ENCODE measurements around the gene CCDC12. TPM values are rescaled to one million over a fixed set of nuclear protein-coding genes. Genes with fewer than 3 reads are reported as not detected.

Gene CCDC12
- total and polyA plus RNA-seq, 8 donors = 34.7 to 57.9 (median 46.1) TPM

DNA sequence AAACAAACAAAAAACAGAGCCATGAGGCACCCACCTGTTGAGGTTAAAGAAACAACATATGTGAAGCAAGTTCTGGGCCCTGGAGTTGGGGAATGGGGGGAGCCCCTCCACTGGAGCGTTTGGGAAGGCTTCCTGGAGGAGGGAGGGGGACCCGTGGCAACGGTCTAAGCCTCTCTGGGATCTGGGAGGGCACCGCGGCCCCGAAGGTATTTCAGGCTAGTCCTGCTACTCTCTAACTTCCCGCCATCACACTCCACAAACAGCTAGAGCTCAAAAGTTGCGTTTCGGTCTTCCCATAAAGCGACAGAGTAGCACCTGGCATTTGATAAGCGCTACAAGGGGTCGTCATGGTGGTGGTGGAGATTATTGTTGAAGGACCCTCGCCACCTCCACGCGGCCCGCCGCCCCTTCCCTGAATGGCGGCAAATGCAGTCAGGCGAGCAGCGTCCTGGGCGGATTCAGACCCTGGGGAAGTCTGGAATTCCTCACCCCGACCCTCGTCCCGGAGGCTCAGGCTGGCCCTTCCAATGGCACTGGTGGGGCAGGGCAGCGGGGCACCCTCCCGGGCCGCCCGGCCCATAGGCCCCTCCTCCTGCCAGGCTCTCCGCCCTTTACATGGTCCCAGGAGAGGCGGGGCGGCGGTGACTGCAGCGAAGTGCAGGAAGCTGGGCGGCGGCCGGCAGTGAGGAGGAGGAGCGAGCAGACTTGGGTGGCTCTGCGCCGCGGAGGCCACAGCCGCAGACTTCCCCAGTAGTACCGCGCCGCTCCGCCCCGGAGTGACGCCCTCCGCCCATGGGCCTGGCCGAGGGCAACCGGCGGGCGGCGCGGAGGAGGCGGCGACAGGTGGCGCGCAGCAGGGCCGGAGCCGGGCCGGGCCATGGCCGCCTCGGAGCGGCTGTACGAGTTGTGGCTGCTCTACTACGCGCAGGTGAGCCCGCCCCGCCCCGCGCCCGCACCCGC lies 2.7 kb upstream of the CCDC12 start, which contains the start of gene NBEAL2:
Gene NBEAL2, plus strand, starts transcription at position 682 of the 960 bp plus-strand sequence. Its CDS starts 196 bp downstream, at position 878.
- DNase-seq = peak; percentile 74 to 100 (median 96)
- Histone ChIP-seq H3K4me3 (peak within 1 kb of the TSS; percentile 57 to 69), H3K4me1 (peaks cover 16 to 75% of the 10 kb centered on the region in 2 donors), H3K9me3 (no peaks in the 10 kb centered on the region), H3K27me3 (no peaks in the 10 kb centered on the region), H3K36me3 (no peaks in the 10 kb centered on the region), H3K27ac (peak within 1 kb of the TSS; percentile 81 to 90)
- TF ChIP-seq, protein P1, sequence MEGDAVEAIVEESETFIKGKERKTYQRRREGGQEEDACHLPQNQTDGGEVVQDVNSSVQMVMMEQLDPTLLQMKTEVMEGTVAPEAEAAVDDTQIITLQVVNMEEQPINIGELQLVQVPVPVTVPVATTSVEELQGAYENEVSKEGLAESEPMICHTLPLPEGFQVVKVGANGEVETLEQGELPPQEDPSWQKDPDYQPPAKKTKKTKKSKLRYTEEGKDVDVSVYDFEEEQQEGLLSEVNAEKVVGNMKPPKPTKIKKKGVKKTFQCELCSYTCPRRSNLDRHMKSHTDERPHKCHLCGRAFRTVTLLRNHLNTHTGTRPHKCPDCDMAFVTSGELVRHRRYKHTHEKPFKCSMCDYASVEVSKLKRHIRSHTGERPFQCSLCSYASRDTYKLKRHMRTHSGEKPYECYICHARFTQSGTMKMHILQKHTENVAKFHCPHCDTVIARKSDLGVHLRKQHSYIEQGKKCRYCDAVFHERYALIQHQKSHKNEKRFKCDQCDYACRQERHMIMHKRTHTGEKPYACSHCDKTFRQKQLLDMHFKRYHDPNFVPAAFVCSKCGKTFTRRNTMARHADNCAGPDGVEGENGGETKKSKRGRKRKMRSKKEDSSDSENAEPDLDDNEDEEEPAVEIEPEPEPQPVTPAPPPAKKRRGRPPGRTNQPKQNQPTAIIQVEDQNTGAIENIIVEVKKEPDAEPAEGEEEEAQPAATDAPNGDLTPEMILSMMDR (IDR thresholded peaks at IDR 0.05) = peak in 1 of 2 donors; percentile 41
- peak; percentile 84 for ATAC-seq
- intact Hi-C loops (cut with DNase I) = no loop called here

DNA sequence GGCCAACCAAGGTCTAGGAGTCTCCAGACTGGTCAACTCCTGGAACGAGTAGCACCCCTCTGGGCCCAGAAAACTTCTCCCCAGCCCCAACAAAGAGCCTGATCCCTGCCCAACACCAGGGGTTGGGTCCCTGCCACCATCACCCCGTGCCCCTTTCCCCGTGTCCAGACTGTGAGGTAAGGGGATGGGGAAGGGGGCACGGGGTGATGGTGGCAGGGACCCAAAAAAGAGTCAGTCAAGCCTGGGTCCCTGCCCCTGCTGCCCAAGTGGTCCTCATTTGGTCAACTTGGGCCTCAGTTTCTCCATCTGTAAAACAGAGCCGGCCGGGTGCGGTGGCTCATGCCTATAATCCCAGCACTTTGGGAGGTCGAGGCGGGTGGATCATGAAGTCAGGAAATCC lies 1.8 kb upstream of the CCDC12 start:
- Histone ChIP-seq H3K27ac (peak overlapping the region; percentile 81 to 90), H3K27me3 (no peaks in the 10 kb centered on the region), H3K36me3 (no peaks in the 10 kb centered on the region), H3K4me1 (peaks cover 16 to 82% of the 10 kb centered on the region in 2 donors), H3K4me3 (peak overlapping the region in 1 of 2 donors; percentile 69), H3K9me3 (no peaks in the 10 kb centered on the region)
- intact Hi-C loops (cut with DNase I) = no loop called here
- no peak for ATAC-seq
- TF ChIP-seq, protein P1 (IDR thresholded peaks at IDR 0.05) = no peak
- no peak for DNase-seq

GRCh38 chr3:46977811-46978195 lies 1.3 kb upstream of the CCDC12 start:
- Histone ChIP-seq H3K9me3 (no peaks in the 10 kb centered on the region), H3K27ac (peak overlapping the region in 1 of 2 donors; percentile 88), H3K4me1 (peaks cover 16 to 81% of the 10 kb centered on the region in 2 donors), H3K27me3 (no peaks in the 10 kb centered on the region), H3K36me3 (no peaks in the 10 kb centered on the region), H3K4me3 (no peak overlapping the region)
- intact Hi-C loops (cut with DNase I) = no loop called here
- no peak for DNase-seq
- TF ChIP-seq, protein P1 (IDR thresholded peaks at IDR 0.05) = no peak
- ATAC-seq = no peak

GRCh38 chr3:46974421-46975171 lies 1.9 kb downstream of the CCDC12 start:
- ATAC-seq = no peak
- H3K9me3 ChIP-seq = no peaks in the 10 kb centered on the region
- H3K4me3 ChIP-seq = peak overlapping the region in 1 of 2 donors; percentile 87
- intact Hi-C loops (cut with DNase I) = no loop called here
- no peaks in the 10 kb centered on the region for H3K27me3 ChIP-seq
- H3K36me3 ChIP-seq = no peaks in the 10 kb centered on the region
- TF ChIP-seq, protein P1 (IDR thresholded peaks at IDR 0.05) = no peak
- DNase-seq = no peak
- peak overlapping the region in 1 of 2 donors; percentile 88 for H3K27ac ChIP-seq
- H3K4me1 ChIP-seq = peaks cover 15 to 82% of the 10 kb centered on the region in 2 donors
